AG04449 (cell line): ENCODE measurements around the gene C11orf21.

ENCODE experiments used
- CTCF ChIA-PET: fragments of 350-600 bp; formaldehyde crosslinking; extraction: SDS; loops from one replicate; lab custom pipeline; 2021; ENCODE audit warnings: antibody characterized with exemption; lab: Yijun Ruan, JAX
- POLR2A ChIA-PET: fragments of 400-600, 350-600 bp; formaldehyde crosslinking; extraction: SDS; loops from one replicate; lab custom pipeline; 2020; ENCODE audit warnings: antibody characterized with exemption, inconsistent platforms; lab: Yijun Ruan, JAX
- DNase-seq: peaks from one replicate; pipeline ENCODE4 v3.0.0-alpha.2; 2010; ENCODE audit warnings: low read depth, low spot score
- H3K4me3 ChIP-seq: 2 replicates; pipeline ENCODE4 v1.5.1; 2011; ENCODE audit warnings: low read depth, mild to moderate bottlenecking, control low read depth, low read length
- CTCF ChIP-seq: IDR thresholded peaks from one replicate; pipeline ENCODE4 v1.5.1; 2011; ENCODE audit warnings: mild to moderate bottlenecking, moderate library complexity, low read length, control low read depth, inconsistent platforms; ENCODE audit not compliant: insufficient read depth; ENCODE audit errors: missing control alignments

Gene C11orf21

GRCh38 chr11:2260491-2261364, 41.0 kb downstream of the C11orf21 start:
- POLR2A ChIA-PET: no interaction called here
- no peak for DNase-seq
- CTCF ChIA-PET: no interaction called here
- H3K4me3 ChIP-seq: no peak overlapping the region
- TF ChIP-seq CTCF: no peak

GRCh38 chr11:2259897-2260451, 41.7 kb downstream of the C11orf21 start:
- TF ChIP-seq CTCF: no peak
- DNase-seq: no peak
- ChIA-PET CTCF (no interaction called here), POLR2A (no interaction called here)
- no peak overlapping the region for H3K4me3 ChIP-seq

- TF ChIP-seq CTCF: no peak
- no peak for DNase-seq
- POLR2A ChIA-PET: no interaction called here
- CTCF ChIA-PET: no interaction called here
- H3K4me3 ChIP-seq: no peak overlapping the region
Observed at GRCh38 chr11:2259466-2259830, 42.3 kb downstream of the C11orf21 start.

GRCh38 chr11:2258501-2259465, 42.9 kb downstream of the C11orf21 start:
- ChIA-PET CTCF (no interaction called here), POLR2A (no interaction called here)
- H3K4me3 ChIP-seq: no peak overlapping the region
- TF ChIP-seq CTCF: no peak
- DNase-seq: no peak

GRCh38 chr11:2256951-2257700, 44.6 kb downstream of the C11orf21 start:
- no peak for DNase-seq
- no peak for TF ChIP-seq CTCF
- POLR2A ChIA-PET: no interaction called here
- CTCF ChIA-PET: no interaction called here
- H3K4me3 ChIP-seq: no peak overlapping the region
